ENCODE data around the gene TMEM88. TPM values are rescaled to one million over a fixed set of nuclear protein-coding genes. Genes with fewer than 3 reads are reported as not detected.

The TMEM88 gene
- total and polyA plus RNA-seq, 2 of the 13 experiments (the other 11 are each of a cell fraction or from before 2014, with no cell fraction given) = 0.31 to 0.66 TPM

- TF ChIP-seq GABPA (IDR thresholded peaks at IDR 0.05; ENCODE audit: low read depth, low read length) = no peak
- TF ChIP-seq GABPA (CRISPR knock-in tag; IDR thresholded peaks at IDR 0.05; ENCODE audit: low read depth) = 0 out of 2 replicates have a peak, but pooled peaks have one; percentile 7
- TF ChIP-seq PCBP2 (optimal IDR thresholded peaks at IDR 0.05; ENCODE audit: low read depth, low read length, poor library complexity, severe bottlenecking) = no peak
- no peak for TF ChIP-seq STAT5B (CRISPR knock-in tag; IDR thresholded peaks at IDR 0.05)
- 0 out of 2 replicates have a peak, but pooled peaks have one; percentile 20 for TF ChIP-seq HOXD1 (CRISPR knock-in tag; IDR thresholded peaks at IDR 0.05)
- peak; percentile 43; the same call in 1 of the 2 replicates for TF ChIP-seq DRAP1 (CRISPR knock-in tag; IDR thresholded peaks at IDR 0.05)
- TF ChIP-seq JUNB (CRISPR knock-in tag; IDR thresholded peaks at IDR 0.05; ENCODE audit: borderline replicate concordance) = no peak
- 0 out of 2 replicates have a peak, but pooled peaks have one; percentile 5 for TF ChIP-seq ZNF263 (CRISPR knock-in tag; IDR thresholded peaks at IDR 0.05)
- no peak for TF ChIP-seq ZNF790 (CRISPR knock-in tag; IDR thresholded peaks at IDR 0.05; ENCODE audit: borderline replicate concordance)
- no peak for TF ChIP-seq ZEB1 (IDR thresholded peaks at IDR 0.05; ENCODE audit: insufficient replicate concordance, low read depth)
- no peak for TF ChIP-seq ZBTB10 (CRISPR knock-in tag; IDR thresholded peaks at IDR 0.05; ENCODE audit: borderline replicate concordance)
- TF ChIP-seq, protein P1, sequence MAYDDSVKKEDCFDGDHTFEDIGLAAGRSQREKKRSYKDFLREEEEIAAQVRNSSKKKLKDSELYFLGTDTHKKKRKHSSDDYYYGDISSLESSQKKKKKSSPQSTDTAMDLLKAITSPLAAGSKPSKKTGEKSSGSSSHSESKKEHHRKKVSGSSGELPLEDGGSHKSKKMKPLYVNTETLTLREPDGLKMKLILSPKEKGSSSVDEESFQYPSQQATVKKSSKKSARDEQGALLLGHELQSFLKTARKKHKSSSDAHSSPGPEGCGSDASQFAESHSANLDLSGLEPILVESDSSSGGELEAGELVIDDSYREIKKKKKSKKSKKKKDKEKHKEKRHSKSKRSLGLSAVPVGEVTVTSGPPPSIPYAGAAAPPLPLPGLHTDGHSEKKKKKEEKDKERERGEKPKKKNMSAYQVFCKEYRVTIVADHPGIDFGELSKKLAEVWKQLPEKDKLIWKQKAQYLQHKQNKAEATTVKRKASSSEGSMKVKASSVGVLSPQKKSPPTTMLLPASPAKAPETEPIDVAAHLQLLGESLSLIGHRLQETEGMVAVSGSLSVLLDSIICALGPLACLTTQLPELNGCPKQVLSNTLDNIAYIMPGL (CRISPR knock-in tag; IDR thresholded peaks at IDR 0.05; ENCODE audit: borderline replicate concordance in 1 of 2, low read depth in 1 of 2) = no peak
- TF ChIP-seq SAP130 (CRISPR knock-in tag; IDR thresholded peaks at IDR 0.05; ENCODE audit: low read depth) = peak; percentile 87
- 0 out of 2 replicates have a peak, but pooled peaks have one; percentile 21 for TF ChIP-seq ZBTB43 (CRISPR knock-in tag; conservative IDR thresholded peaks at IDR 0.05)
- TF ChIP-seq SRSF9 (IDR thresholded peaks at IDR 0.05; ENCODE audit: borderline replicate concordance, insufficient read depth, low read depth, low read length, poor library complexity, severe bottlenecking) = no peak
- TF ChIP-seq ZNF235 (CRISPR knock-in tag; IDR thresholded peaks at IDR 0.05; ENCODE audit: borderline replicate concordance) = 0 out of 2 replicates have a peak, but pooled peaks have one; percentile 40
- no peak for TF ChIP-seq ZSCAN31 (CRISPR knock-in tag; IDR thresholded peaks at IDR 0.05; ENCODE audit: low read depth)
- TF ChIP-seq ZNF782 (CRISPR knock-in tag; IDR thresholded peaks at IDR 0.05; ENCODE audit: borderline replicate concordance) = no peak
- TF ChIP-seq CREM (IDR thresholded peaks at IDR 0.05) = no peak
- no peak for TF ChIP-seq CREM (CRISPR knock-in tag; IDR thresholded peaks at IDR 0.05)
Observed at GRCh38 chr17:7833795-7834541, 20.9 kb upstream of the TMEM88 start, which contains the start of gene KDM6B (continued).

Measured in HepG2 (cell line).